IPS DF 6.9 (cell line): ENCODE measurements around the gene MICAL2.

Source experiments
- DNase-seq: peaks from one replicate; pipeline ENCODE4 v3.0.0-alpha.2; 2013; ENCODE audit warnings: low read depth, low spot score
- H3K27ac ChIP-seq: one replicate; pipeline ENCODE4 v1.5.1; 2013; ENCODE audit warnings: low read length, control low read depth
- H3K27me3 ChIP-seq: 2 replicates; pipeline ENCODE4 v1.6.1; 2013; ENCODE audit warnings: mild to moderate bottlenecking, low read length; ENCODE audit not compliant: control insufficient read depth, insufficient read depth
- H3K36me3 ChIP-seq: 2 replicates; pipeline ENCODE4 v1.6.1; 2013; ENCODE audit warnings: low read length; ENCODE audit not compliant: control insufficient read depth, insufficient read depth
- H3K4me1 ChIP-seq: 2 replicates; pipeline ENCODE4 v1.6.1; 2013; ENCODE audit warnings: low read length; ENCODE audit not compliant: control insufficient read depth, insufficient read depth
- H3K4me3 ChIP-seq: 2 replicates; pipeline ENCODE4 v1.5.1; 2013; ENCODE audit warnings: mild to moderate bottlenecking, low read length
- H3K9me3 ChIP-seq: 2 replicates; pipeline ENCODE4 v1.6.1; 2013; ENCODE audit warnings: low read length, inconsistent platforms; ENCODE audit not compliant: control insufficient read depth, insufficient read depth
- WGBS: extraction: QIAGEN DNeasy Blood & Tissue Kit; methylation state at CpG from one replicate; pipeline ENCODE4 v1.1.7; 2013; ENCODE audit warnings: mixed read lengths, missing lambda C conversion rate; ENCODE audit not compliant: insufficient read length, insufficient coverage; 5-methylcytosine and 5-hydroxymethylcytosine counted together

MICAL2 gene

DNA sequence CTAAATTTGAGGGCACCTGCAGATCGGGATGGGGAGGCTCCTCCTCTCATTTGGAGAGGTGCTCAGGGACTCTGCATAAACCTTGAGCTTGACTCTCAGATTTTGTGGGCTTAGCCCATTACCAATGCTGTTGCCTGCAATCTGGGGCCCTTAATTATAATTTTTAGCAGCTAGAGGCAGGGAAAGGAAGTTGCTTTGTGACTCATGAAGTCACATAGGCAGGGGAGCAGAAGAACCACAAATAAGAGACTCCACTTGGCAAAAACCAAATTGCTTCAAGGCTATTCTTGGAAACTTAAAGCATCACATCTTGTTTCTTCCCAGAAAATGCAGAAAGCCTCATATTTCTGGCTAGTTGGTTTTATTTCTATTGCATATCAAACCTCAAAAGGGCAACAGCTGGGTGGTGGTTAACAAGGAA lies 46.9 kb downstream of the MICAL2 start:
- H3K36me3 ChIP-seq: no peaks in the 10 kb centered on the region
- no peaks in the 10 kb centered on the region for H3K27me3 ChIP-seq
- no peaks in the 10 kb centered on the region for H3K4me1 ChIP-seq
- DNase-seq: no peak
- H3K4me3 ChIP-seq: no peak overlapping the region
- H3K27ac ChIP-seq: no peak overlapping the region
- no peaks in the 10 kb centered on the region for H3K9me3 ChIP-seq
- no CpG with 5 or more reads among the region's 1 CpG for WGBS

GRCh38 chr11:12158909-12159308 lies 48.5 kb downstream of the MICAL2 start:
- no peak overlapping the region for H3K4me3 ChIP-seq
- H3K9me3 ChIP-seq: no peaks in the 10 kb centered on the region
- no CpG with 5 or more reads among the region's 7 CpGs for WGBS
- no peaks in the 10 kb centered on the region for H3K36me3 ChIP-seq
- no peak overlapping the region for H3K27ac ChIP-seq
- H3K4me1 ChIP-seq: 0 out of 2 replicates have a peak, but pooled peaks cover under 1% of the 10 kb centered on the region
- no peak for DNase-seq
- H3K27me3 ChIP-seq: no peaks in the 10 kb centered on the region

- Histone ChIP-seq H3K27ac (no peak overlapping the region), H3K4me1 (0 out of 2 replicates have a peak, but pooled peaks cover 1% of the 10 kb centered on the region)
- no CpG with 5 or more reads among the region's 9 CpGs for WGBS
Observed at GRCh38 chr11:12159351-12160099, 49.1 kb downstream of the MICAL2 start.

GRCh38 chr11:12160231-12160630 lies 49.8 kb downstream of the MICAL2 start:
- no peaks in the 10 kb centered on the region for H3K9me3 ChIP-seq
- no peak overlapping the region for H3K27ac ChIP-seq
- 0 out of 2 replicates have a peak, but pooled peaks cover 1% of the 10 kb centered on the region for H3K4me1 ChIP-seq
- H3K4me3 ChIP-seq: no peak overlapping the region
- DNase-seq: no peak
- H3K36me3 ChIP-seq: no peaks in the 10 kb centered on the region
- WGBS: no CpG with 5 or more reads among the region's 6 CpGs
- no peaks in the 10 kb centered on the region for H3K27me3 ChIP-seq

More at GRCh38 chr11:12159351-12160099, 49.1 kb downstream of the MICAL2 start:
- no peak overlapping the region for H3K4me3 ChIP-seq
- no peaks in the 10 kb centered on the region for H3K36me3 ChIP-seq
- H3K9me3 ChIP-seq: no peaks in the 10 kb centered on the region
- H3K27me3 ChIP-seq: no peaks in the 10 kb centered on the region
- no peak for DNase-seq

DNA sequence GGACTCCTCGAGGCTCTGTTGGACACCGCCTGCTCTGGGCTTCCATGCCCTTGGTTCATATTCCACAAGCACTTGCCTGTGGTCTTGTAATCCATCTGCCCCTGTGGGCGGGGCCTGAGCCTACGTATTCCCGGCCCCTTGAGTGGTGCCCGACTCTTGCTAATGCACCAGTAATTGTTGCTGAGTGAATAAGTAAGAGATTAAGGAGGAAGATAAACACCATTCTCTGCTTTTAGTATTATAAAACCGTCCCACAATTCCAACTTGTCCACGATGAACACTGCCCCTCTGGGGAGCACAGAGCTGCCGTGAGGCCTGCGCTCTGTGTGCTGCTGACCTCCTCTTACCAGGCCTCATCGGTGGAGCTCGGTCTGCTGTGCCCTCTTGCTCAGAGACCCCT lies 50.3 kb downstream of the MICAL2 start:
- Histone ChIP-seq H3K36me3 (no peaks in the 10 kb centered on the region), H3K9me3 (no peaks in the 10 kb centered on the region), H3K4me3 (no peak overlapping the region), H3K4me1 (0 out of 2 replicates have a peak, but pooled peaks cover 1% of the 10 kb centered on the region), H3K27ac (no peak overlapping the region), H3K27me3 (no peaks in the 10 kb centered on the region)
- DNase-seq: no peak
- WGBS: no CpG with 5 or more reads among the region's 12 CpGs

DNA sequence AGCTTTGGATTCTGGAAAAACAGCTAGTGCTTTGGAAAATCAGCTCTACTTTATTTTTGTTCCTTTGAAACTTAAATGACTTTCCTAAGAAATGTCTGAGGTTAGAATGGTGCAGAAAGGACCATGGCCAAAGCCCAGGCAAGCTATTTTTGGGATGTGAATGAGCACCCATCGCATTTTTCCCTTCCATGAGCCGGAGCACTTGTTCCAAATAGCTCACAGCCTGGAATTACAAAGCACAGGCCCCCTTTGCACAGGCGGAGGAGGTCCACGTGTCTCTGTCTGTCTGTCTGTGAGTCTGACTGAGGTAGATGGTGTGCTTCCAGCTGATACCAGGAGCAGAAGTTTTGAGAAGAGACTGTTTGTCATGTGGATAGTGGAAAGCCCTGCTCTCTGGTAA lies 50.7 kb downstream of the MICAL2 start:
- DNase-seq: no peak
- Histone ChIP-seq H3K27me3 (no peaks in the 10 kb centered on the region), H3K9me3 (no peaks in the 10 kb centered on the region), H3K36me3 (no peaks in the 10 kb centered on the region), H3K4me1 (0 out of 2 replicates have a peak, but pooled peaks cover 1% of the 10 kb centered on the region), H3K4me3 (no peak overlapping the region), H3K27ac (no peak overlapping the region)
- no CpG with 5 or more reads among the region's 4 CpGs for whole genome bisulfite sequencing

DNA sequence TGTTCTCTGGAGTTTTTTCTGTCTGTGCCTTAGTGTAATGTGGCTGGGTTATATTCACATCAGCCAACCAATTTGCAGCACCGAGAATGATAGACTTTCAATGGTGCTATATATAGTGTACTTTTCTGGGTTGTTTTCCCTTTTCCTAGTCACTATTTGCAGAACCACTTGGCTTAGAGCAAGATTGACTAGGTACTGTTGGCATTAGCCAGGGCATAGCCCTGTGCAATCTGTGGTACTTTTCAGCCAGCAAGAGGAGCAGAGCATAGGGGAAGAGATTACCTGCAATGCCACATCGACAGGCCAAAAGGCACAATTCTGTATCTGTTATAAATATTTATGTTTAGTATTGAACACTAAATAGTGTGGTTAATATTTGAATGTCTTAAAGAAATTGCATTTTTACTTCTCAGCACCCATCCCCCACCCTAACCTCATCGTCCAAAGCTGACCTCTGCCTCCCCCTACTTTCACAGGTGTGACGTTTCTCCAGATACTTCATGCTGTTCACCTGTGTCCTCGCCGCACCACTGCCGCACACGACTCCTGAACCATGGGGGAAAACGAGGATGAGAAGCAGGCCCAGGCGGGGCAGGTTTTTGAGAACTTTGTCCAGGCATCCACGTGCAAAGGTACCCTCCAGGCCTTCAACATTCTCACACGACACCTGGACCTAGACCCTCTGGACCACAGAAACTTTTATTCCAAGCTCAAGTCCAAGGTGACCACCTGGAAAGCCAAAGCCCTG lies 51.4 kb downstream of the MICAL2 start:
- DNase-seq: no peak
- no peaks in the 10 kb centered on the region for H3K36me3 ChIP-seq
- no peak overlapping the region for H3K27ac ChIP-seq
- WGBS: no CpG with 5 or more reads among the region's 12 CpGs
- no peaks in the 10 kb centered on the region for H3K27me3 ChIP-seq
- no peaks in the 10 kb centered on the region for H3K9me3 ChIP-seq
- H3K4me1 ChIP-seq: 0 out of 2 replicates have a peak, but pooled peaks cover 1% of the 10 kb centered on the region
- no peak overlapping the region for H3K4me3 ChIP-seq

GRCh38 chr11:12162652-12163051 lies 52.3 kb downstream of the MICAL2 start:
- H3K27ac ChIP-seq: no peak overlapping the region
- H3K27me3 ChIP-seq: no peaks in the 10 kb centered on the region
- H3K36me3 ChIP-seq: no peaks in the 10 kb centered on the region
- H3K9me3 ChIP-seq: no peaks in the 10 kb centered on the region
- H3K4me1 ChIP-seq: 0 out of 2 replicates have a peak, but pooled peaks cover 1% of the 10 kb centered on the region
- H3K4me3 ChIP-seq: no peak overlapping the region
- no peak for DNase-seq
- no CpG with 5 or more reads among the region's 1 CpG for WGBS

DNA sequence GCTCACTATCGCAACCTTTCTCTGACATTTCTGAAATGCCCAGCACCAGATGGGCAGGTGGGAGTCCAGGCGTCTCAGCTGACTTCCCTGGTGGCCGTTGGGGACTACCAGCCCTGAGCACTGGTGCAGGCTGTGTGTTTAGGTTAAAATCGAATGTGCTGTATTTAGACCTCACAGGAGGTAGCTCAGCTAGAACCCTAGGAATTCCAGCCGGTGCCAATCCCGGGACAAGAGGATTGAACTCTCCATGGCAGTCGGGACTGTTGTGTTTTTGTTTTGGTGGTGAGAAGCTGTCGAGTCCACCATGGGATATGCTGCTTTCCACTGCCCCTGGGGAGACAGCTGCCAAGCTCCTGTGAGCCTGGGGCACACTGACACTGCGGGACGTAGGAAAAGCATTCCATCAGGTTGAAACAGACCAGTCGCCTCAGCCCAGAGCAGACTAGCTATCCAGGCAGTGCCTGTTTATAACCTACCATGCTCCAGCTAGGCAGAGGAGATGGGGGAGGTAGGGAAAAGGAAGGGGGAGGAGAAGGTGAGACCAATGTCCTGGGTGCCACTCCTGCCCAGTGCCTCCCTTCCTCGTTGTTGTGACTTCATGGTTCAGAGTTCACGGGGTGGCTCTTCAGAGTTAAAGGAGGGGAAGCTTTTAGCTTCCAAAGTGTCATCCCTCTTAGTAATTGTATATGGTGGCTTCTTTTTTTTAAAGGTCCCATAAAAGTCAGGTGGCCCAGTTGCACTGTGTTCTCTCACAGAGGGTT lies 53.0 kb downstream of the MICAL2 start:
- WGBS: no CpG with 5 or more reads among the region's 13 CpGs
- no peak overlapping the region for H3K27ac ChIP-seq
- H3K36me3 ChIP-seq: no peaks in the 10 kb centered on the region
- H3K9me3 ChIP-seq: no peaks in the 10 kb centered on the region
- H3K4me3 ChIP-seq: no peak overlapping the region
- no peak for DNase-seq
- H3K4me1 ChIP-seq: 0 out of 2 replicates have a peak, but pooled peaks cover 1% of the 10 kb centered on the region
- H3K27me3 ChIP-seq: no peaks in the 10 kb centered on the region
